Chondrocyte (in vitro differentiated cells): ENCODE data around the gene PICK1. TPM values are rescaled to one million over a fixed set of nuclear protein-coding genes. Genes with fewer than 3 reads are reported as not detected.

Experiments used
- DNase-seq: peaks from one replicate; pipeline ENCODE4 v3.0.0; 2021; ENCODE audit warnings: mixed read lengths, low spot score
- H3K27ac Mint-ChIP-seq: one replicate; pipeline ENCODE4 v1.8.0; 2021; ENCODE audit warnings: mild to moderate bottlenecking, moderate library complexity, mixed read lengths; ENCODE audit not compliant: unreplicated experiment
- H3K27me3 Mint-ChIP-seq: 2 replicates; pipeline ENCODE4 v1.8.0; 2021; ENCODE audit warnings: low read depth, mixed read lengths
- H3K36me3 Mint-ChIP-seq: 2 replicates; pipeline ENCODE4 v1.8.0; 2021; ENCODE audit warnings: low read depth, mixed read lengths
- H3K4me1 Mint-ChIP-seq: 2 replicates; pipeline ENCODE4 v1.8.0; 2021; ENCODE audit warnings: low read depth, mild to moderate bottlenecking, mixed read lengths
- H3K4me3 Mint-ChIP-seq: one replicate; pipeline ENCODE4 v1.8.0; 2021; ENCODE audit warnings: mild to moderate bottlenecking, moderate library complexity, mixed read lengths; ENCODE audit not compliant: unreplicated experiment
- H3K9me3 Mint-ChIP-seq: 2 replicates; pipeline ENCODE4 v1.8.0; 2021; ENCODE audit warnings: low read depth, mixed read lengths
- CTCF ChIP-seq: fragments of 200-600 bp; sonication (generic); IDR thresholded peaks from 2 replicates; pipeline ENCODE4 v1.5.0; 2021; ENCODE audit warnings: antibody characterized with exemption, mild to moderate bottlenecking, moderate library complexity
- total RNA-seq: library from RNA; stranded (reverse); gene quantifications from 3 replicates; pipeline ENCODE4 v1.2.1, GENCODE V29; 2021

PICK1 gene
- total RNA-seq, 1 donor from 2014 or later, result 13.5 TPM

GRCh38 chr22:38080850-38081635 lies 23.8 kb downstream of the PICK1 start:
- no peak overlapping the region for H3K4me3 Mint-ChIP-seq
- H3K4me1 Mint-ChIP-seq, result no peaks in the 10 kb centered on the region
- no peaks in the 10 kb centered on the region for H3K27me3 Mint-ChIP-seq
- H3K27ac Mint-ChIP-seq, result no peak overlapping the region
- DNase-seq, result peak; percentile 81
- H3K36me3 Mint-ChIP-seq, result no peaks in the 10 kb centered on the region
- no peak for TF ChIP-seq CTCF
- no peaks in the 10 kb centered on the region for H3K9me3 Mint-ChIP-seq

GRCh38 chr22:38081636-38081940 lies 24.4 kb downstream of the PICK1 start:
- H3K36me3 Mint-ChIP-seq, result no peaks in the 10 kb centered on the region
- no peak overlapping the region for H3K4me3 Mint-ChIP-seq
- no peak for TF ChIP-seq CTCF
- no peaks in the 10 kb centered on the region for H3K9me3 Mint-ChIP-seq
- no peaks in the 10 kb centered on the region for H3K27me3 Mint-ChIP-seq
- no peak for DNase-seq
- H3K4me1 Mint-ChIP-seq, result no peaks in the 10 kb centered on the region
- no peak overlapping the region for H3K27ac Mint-ChIP-seq

- no peak overlapping the region for H3K27ac Mint-ChIP-seq
- H3K4me1 Mint-ChIP-seq, result no peaks in the 10 kb centered on the region
- H3K36me3 Mint-ChIP-seq, result no peaks in the 10 kb centered on the region
- H3K4me3 Mint-ChIP-seq, result no peak overlapping the region
- H3K27me3 Mint-ChIP-seq, result no peaks in the 10 kb centered on the region
- peak; percentile 90 for DNase-seq
- no peak for TF ChIP-seq CTCF
- no peaks in the 10 kb centered on the region for H3K9me3 Mint-ChIP-seq
Measured at GRCh38 chr22:38081941-38082828, 25.0 kb downstream of the PICK1 start.

GRCh38 chr22:38082986-38083710 lies 25.9 kb downstream of the PICK1 start:
- H3K4me1 Mint-ChIP-seq, result no peaks in the 10 kb centered on the region
- TF ChIP-seq CTCF, result no peak
- H3K9me3 Mint-ChIP-seq, result no peaks in the 10 kb centered on the region
- no peak overlapping the region for H3K27ac Mint-ChIP-seq
- H3K36me3 Mint-ChIP-seq, result peaks cover 3% of the 10 kb centered on the region
- peak; percentile 83 for DNase-seq
- H3K4me3 Mint-ChIP-seq, result no peak overlapping the region
- H3K27me3 Mint-ChIP-seq, result no peaks in the 10 kb centered on the region
